Posterior vena cava (tissue), 2 donors: ENCODE measurements around the gene GLP1R. TPM values are rescaled to one million over a fixed set of nuclear protein-coding genes. Genes with fewer than 3 reads are reported as not detected.
"Not testable (repeated sequence)": the region's sequence is repeated elsewhere in the genome, so short reads cannot be mapped to it uniquely, and the experiment has no call there.

ENCODE experiments used
- DNase-seq: peaks from one replicate; pipeline ENCODE4 v3.0.0-alpha.2; 2020; ENCODE audit warnings: low spot score
- intact Hi-C, 2 donors: fragments of 100-400 bp; cut with DNase I; formaldehyde crosslinking; loops; one replicate each; pipeline versions ENCODE4 v1.14.1 to v1.14.2; 2022 to 2023
- total RNA-seq, 2 donors: library from RNA; stranded (reverse); fragmentation: NEBNext Ultra II Directional; extraction: Animal tissue kit (Norgen Biotek cat#: 25700); gene quantifications; one replicate each; pipeline ENCODE4 v1.2.1, GENCODE V29; 2021
- donor health status: DM: yes; HTN: yes; CAD: no.
- donor health status: DM: yes; HTN: yes; CAD: no.

The GLP1R gene
- total RNA-seq, 2 donors from 2014 or later = not detected

GRCh38 chr6:39107034-39107433 lies 58.5 kb downstream of the GLP1R start:
- intact Hi-C loops = no loop called here
- no peak for DNase-seq

GRCh38 chr6:39107641-39108040 lies 59.1 kb downstream of the GLP1R start:
- intact Hi-C loops = no loop called here
- no peak for DNase-seq

- DNase-seq = no peak
- intact Hi-C loops = no loop called here
Observed at GRCh38 chr6:39108041-39108839, 59.7 kb downstream of the GLP1R start.

- DNase-seq = no peak
- intact Hi-C loops = no loop called here
Observed at GRCh38 chr6:39111280-39111679, 62.7 kb downstream of the GLP1R start.

GRCh38 chr6:39113788-39114187 lies 65.2 kb downstream of the GLP1R start:
- intact Hi-C loops = no loop called here

GRCh38 chr6:39114388-39114703 lies 65.8 kb downstream of the GLP1R start:
- intact Hi-C loops = no loop called here
- DNase-seq = no peak

More at GRCh38 chr6:39113788-39114187, 65.2 kb downstream of the GLP1R start:
- no peak for DNase-seq

- intact Hi-C loops = no loop called here
- peak; percentile 98 for DNase-seq
Observed at GRCh38 chr6:39114704-39115599, 66.4 kb downstream of the GLP1R start, which contains the start of gene SAYSD1. TSS of gene SAYSD1 (minus strand) at chr6:39115186. CDS start at chr6:39115089, 97 bp downstream.

- intact Hi-C loops = no loop called here
- DNase-seq = no peak
Observed at GRCh38 chr6:39118921-39119320, 70.3 kb downstream of the GLP1R start.

GRCh38 chr6:39124114-39124513 lies 75.5 kb downstream of the GLP1R start:
- DNase-seq = no peak
- intact Hi-C loops = no loop called here

- intact Hi-C loops = no loop called here
- no peak for DNase-seq
Observed at GRCh38 chr6:39128106-39128505, 79.5 kb downstream of the GLP1R start.

GRCh38 chr6:39128832-39129231 lies 80.3 kb downstream of the GLP1R start:
- intact Hi-C loops = no loop called here
- DNase-seq = no peak

GRCh38 chr6:39130691-39131090 lies 82.1 kb downstream of the GLP1R start:
- intact Hi-C loops = no loop called here
- no peak for DNase-seq

- intact Hi-C loops, DNase-seq: not testable (repeated sequence)
Observed at GRCh38 chr6:39134761-39135160, 86.2 kb downstream of the GLP1R start.

- DNase-seq, intact Hi-C loops: not testable (repeated sequence)
Observed at GRCh38 chr6:39136207-39136606, 87.6 kb downstream of the GLP1R start.

GRCh38 chr6:39137245-39137644 lies 88.7 kb downstream of the GLP1R start:
- no peak for DNase-seq
- intact Hi-C loops = no loop called here

Other genes starting within 250 kb of the GLP1R start
- 10 to 100 TPM; 11.1 to 11.2 TPM for gene SAYSD1, start 66.4 kb downstream of the GLP1R start, total RNA-seq
- gene KCNK5, start 180.7 kb downstream of the GLP1R start, total RNA-seq = 1 to 10 TPM in 1 of 2 donors, under 1 TPM in 1; 0.76 to 2.1 TPM